ENCODE measurements around the gene BOD1L1. TPM values are rescaled to one million over a fixed set of nuclear protein-coding genes. Genes with fewer than 3 reads are reported as not detected.

The BOD1L1 gene
- total RNA-seq (2022; extraction: Qiagen RNA extraction) = 11.3 to 19.7 TPM (median 14.8 TPM) in 5 replicates

GRCh38 chr4:13627606-13628311, at the start of gene BOD1L1:
Gene BOD1L1, minus strand, starts transcription at chr4:13627725. Its CDS starts 138 bp downstream, at chr4:13627587.

GRCh38 chr4:13543839-13544605, 83.5 kb downstream of the BOD1L1 start, which contains the start of gene NKX3-2:
Gene NKX3-2, minus strand, starts transcription at chr4:13544508. Its CDS starts 94 bp downstream, at chr4:13544414.

Other genes starting within 250 kb of the BOD1L1 start
- 8.4 to 10.1 TPM (median 9.4 TPM) in 5 replicates for gene RAB28, start 143.4 kb downstream of the BOD1L1 start, total RNA-seq (2022; extraction: Qiagen RNA extraction)
- 0.07 to 0.14 TPM (median 0.12 TPM) in 5 replicates for gene NKX3-2, start 83.2 kb downstream of the BOD1L1 start, total RNA-seq (2022; extraction: Qiagen RNA extraction)